ENCODE measurements around the gene HOXA6. TPM values are rescaled to one million over a fixed set of nuclear protein-coding genes. Genes with fewer than 3 reads are reported as not detected.

Gene HOXA6
- total and polyA plus RNA-seq, 2 experiments from 2014 or later: not detected

- no peak overlapping the region for H3K27ac ChIP-seq
- no peak overlapping the region for H3K4me3 ChIP-seq
- H3K4me1 ChIP-seq (ENCODE audit: low read depth): no peaks in the 10 kb centered on the region
- TF ChIP-seq CTCF (IDR thresholded peaks at IDR 0.05; ENCODE audit: low read depth, low read length): no peak
- H3K27me3 ChIP-seq: peaks cover 100% of the 10 kb centered on the region
- DNase-seq (ENCODE audit: low read depth in 1 of 2, low spot score in 1 of 2): no peak
- H3K36me3 ChIP-seq: no peaks in the 10 kb centered on the region
- H3K9me3 ChIP-seq (ENCODE audit: low read depth): no peaks in the 10 kb centered on the region
These were observed 27.5 kb upstream of the HOXA6 start for GRCh38 chr7:27174874-27175625.

DNA sequence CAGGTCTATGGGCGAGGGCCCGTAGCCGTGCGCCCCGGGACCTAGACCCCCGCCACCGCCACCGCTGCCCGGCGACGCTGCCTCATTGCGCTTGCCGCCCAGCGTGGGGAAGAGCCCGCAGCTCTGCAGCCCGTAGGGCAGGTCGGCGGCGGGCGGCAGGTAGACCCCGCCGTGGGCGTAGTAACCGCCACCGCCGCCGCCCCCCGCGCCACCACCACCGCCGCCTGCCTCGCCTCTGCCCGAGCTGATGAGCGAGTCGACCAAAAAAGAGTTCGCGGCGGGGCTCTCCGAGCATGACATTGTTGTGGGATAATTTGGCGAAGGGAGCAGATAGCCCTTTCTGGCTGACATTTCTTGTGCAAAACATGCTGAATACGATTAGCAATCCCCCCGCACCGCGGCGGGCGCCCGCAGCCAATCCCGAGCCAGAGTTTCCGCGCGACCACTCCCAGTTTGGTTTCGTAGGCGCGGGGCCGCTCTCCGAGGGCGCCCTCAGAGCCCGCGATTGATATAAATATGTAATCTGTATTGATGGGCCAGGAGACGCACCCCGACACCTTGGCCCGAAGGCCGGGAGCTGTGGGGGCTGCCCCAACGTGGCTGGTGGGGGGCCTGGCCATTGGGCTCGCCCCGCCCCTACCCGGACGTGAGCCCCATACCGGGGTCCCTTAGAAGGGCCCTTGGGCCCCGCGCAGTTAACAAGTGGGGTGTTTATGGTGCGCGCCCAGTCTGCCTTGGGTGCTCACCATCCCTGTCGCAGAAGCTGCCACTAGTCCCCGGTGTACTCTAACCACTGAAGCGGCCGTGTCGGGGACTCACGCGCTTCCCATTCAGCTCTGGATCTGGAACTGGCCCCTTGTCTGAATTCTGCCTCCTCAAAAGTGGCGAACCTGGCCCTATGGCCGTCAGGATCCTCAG lies 26.6 kb upstream of the HOXA6 start, which contains the start of gene HOXA10:
HOXA10 (minus strand) TSS at position 365 of the 918 bp plus-strand sequence; CDS start at position 351, 14 bp downstream.
- H3K27me3 ChIP-seq: peaks cover 100% of the 10 kb centered on the region

GRCh38 chr7:27173511-27173955 lies 26.0 kb upstream of the HOXA6 start:
- peaks cover 3% of the 10 kb centered on the region for H3K4me1 ChIP-seq (ENCODE audit: low read depth)
- H3K9me3 ChIP-seq (ENCODE audit: low read depth): no peaks in the 10 kb centered on the region
- peak overlapping the region; percentile 19 for H3K4me3 ChIP-seq
- no peaks in the 10 kb centered on the region for H3K36me3 ChIP-seq
- H3K27ac ChIP-seq: no peak overlapping the region
- H3K27me3 ChIP-seq: peaks cover 100% of the 10 kb centered on the region
- no peak for TF ChIP-seq CTCF (IDR thresholded peaks at IDR 0.05; ENCODE audit: low read depth, low read length)
- DNase-seq (ENCODE audit: low read depth in 1 of 2, low spot score in 1 of 2): no peak

More for the DNA sequence above, 26.6 kb upstream of the HOXA6 start, which contains the start of gene HOXA10:
- Histone ChIP-seq H3K36me3 (no peaks in the 10 kb centered on the region), H3K4me1 (ENCODE audit: low read depth) (peaks cover 3% of the 10 kb centered on the region), H3K27ac (no peak within 1 kb of the TSS), H3K4me3 (peak within 1 kb of the TSS; percentile 19), H3K9me3 (ENCODE audit: low read depth) (no peaks in the 10 kb centered on the region)
- TF ChIP-seq CTCF (IDR thresholded peaks at IDR 0.05; ENCODE audit: low read depth, low read length): no peak
- DNase-seq (ENCODE audit: low read depth in 1 of 2, low spot score in 1 of 2): no peak

GRCh38 chr7:27172823-27173510 lies 25.4 kb upstream of the HOXA6 start:
- no peak for DNase-seq (ENCODE audit: low read depth in 1 of 2, low spot score in 1 of 2)
- no peak overlapping the region for H3K27ac ChIP-seq
- H3K27me3 ChIP-seq: peaks cover 100% of the 10 kb centered on the region
- H3K9me3 ChIP-seq (ENCODE audit: low read depth): no peaks in the 10 kb centered on the region
- peak overlapping the region; percentile 19 for H3K4me3 ChIP-seq
- peaks cover 3% of the 10 kb centered on the region for H3K4me1 ChIP-seq (ENCODE audit: low read depth)
- TF ChIP-seq CTCF (IDR thresholded peaks at IDR 0.05; ENCODE audit: low read depth, low read length): no peak
- H3K36me3 ChIP-seq: no peaks in the 10 kb centered on the region

- no peak for DNase-seq (ENCODE audit: low read depth in 1 of 2, low spot score in 1 of 2)
- Histone ChIP-seq H3K27me3 (peaks cover 100% of the 10 kb centered on the region), H3K36me3 (no peaks in the 10 kb centered on the region), H3K4me1 (ENCODE audit: low read depth) (peaks cover 3% of the 10 kb centered on the region), H3K9me3 (ENCODE audit: low read depth) (no peaks in the 10 kb centered on the region), H3K27ac (no peak overlapping the region), H3K4me3 (no peak overlapping the region)
- no peak for TF ChIP-seq CTCF (IDR thresholded peaks at IDR 0.05; ENCODE audit: low read depth, low read length)
These were observed 24.8 kb upstream of the HOXA6 start for GRCh38 chr7:27172315-27172774.

Data from cardiac muscle cell (in vitro differentiated cells and primary cell).